ENCODE measurements around the gene C20orf173. TPM values are rescaled to one million over a fixed set of nuclear protein-coding genes. Genes with fewer than 3 reads are reported as not detected.

The C20orf173 gene
- total RNA-seq, 2 donors from 2014 or later: not detected

DNA sequence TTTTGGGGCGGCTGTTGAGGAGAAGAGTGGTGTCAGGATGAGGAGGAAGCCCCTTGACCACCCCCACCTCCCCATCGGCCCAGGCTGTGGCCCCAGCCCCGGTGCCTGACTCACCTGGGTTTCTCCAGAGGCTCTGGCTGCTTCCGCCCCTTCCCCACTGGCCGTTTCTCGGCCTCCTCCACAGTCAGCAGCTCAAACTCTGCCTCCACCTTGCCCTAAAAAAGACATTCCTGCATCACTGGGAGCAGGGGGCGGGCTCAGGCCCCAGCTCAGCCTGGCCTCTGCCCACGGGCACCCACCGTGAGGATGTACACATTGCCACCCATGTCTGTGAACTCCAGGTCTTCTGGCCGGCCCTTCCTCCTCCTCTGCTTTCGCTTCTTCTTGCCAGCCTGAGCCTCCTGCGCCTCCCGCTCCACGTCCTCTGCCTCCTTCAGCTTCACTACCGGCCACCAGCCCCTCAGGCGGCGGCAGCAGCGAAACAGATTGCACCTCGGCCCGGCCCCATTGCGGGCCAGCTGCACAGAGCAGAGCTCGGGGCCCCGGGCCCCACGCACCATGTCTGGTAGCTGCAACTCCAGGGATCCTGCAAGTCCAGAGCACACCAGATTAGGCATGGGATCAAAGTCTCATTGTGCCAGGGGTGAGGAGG is 29.7 kb upstream of the C20orf173 start:
- peaks cover 11% of the 10 kb centered on the region for H3K36me3 ChIP-seq (ENCODE audit: control insufficient read depth, insufficient read depth, low read length)
- Mint-ChIP-seq H3K36me3 (ENCODE audit: low read depth) (peaks cover 29% of the 10 kb centered on the region), H3K4me1 (no peaks in the 10 kb centered on the region), H3K27ac (no peak overlapping the region), H3K9me3 (no peaks in the 10 kb centered on the region), H3K4me3 (no peak overlapping the region), H3K27me3 (ENCODE audit: insufficient read depth) (no peaks in the 10 kb centered on the region)
- H3K27ac ChIP-seq (ENCODE audit: low read depth, low read length): no peak overlapping the region
- no peak overlapping the region for H3K4me3 ChIP-seq (ENCODE audit: low read length)
- H3K4me1 ChIP-seq (ENCODE audit: control insufficient read depth, insufficient read depth, low read length): no peaks in the 10 kb centered on the region
- H3K9ac ChIP-seq (ENCODE audit: extremely low read depth, low read length, poor library complexity, severe bottlenecking): no peak overlapping the region
- DNase-seq: no peak
- TF ChIP-seq, protein P1, sequence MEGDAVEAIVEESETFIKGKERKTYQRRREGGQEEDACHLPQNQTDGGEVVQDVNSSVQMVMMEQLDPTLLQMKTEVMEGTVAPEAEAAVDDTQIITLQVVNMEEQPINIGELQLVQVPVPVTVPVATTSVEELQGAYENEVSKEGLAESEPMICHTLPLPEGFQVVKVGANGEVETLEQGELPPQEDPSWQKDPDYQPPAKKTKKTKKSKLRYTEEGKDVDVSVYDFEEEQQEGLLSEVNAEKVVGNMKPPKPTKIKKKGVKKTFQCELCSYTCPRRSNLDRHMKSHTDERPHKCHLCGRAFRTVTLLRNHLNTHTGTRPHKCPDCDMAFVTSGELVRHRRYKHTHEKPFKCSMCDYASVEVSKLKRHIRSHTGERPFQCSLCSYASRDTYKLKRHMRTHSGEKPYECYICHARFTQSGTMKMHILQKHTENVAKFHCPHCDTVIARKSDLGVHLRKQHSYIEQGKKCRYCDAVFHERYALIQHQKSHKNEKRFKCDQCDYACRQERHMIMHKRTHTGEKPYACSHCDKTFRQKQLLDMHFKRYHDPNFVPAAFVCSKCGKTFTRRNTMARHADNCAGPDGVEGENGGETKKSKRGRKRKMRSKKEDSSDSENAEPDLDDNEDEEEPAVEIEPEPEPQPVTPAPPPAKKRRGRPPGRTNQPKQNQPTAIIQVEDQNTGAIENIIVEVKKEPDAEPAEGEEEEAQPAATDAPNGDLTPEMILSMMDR (conservative IDR thresholded peaks at IDR 0.05): no peak
- no peaks in the 10 kb centered on the region for H3K27me3 ChIP-seq (ENCODE audit: control insufficient read depth, insufficient read depth, low read length, poor library complexity, severe bottlenecking)
- WGBS, 2 experiments (ENCODE audit: insufficient coverage in 1 of 2, insufficient read length in 1 of 2): 93 to 96% methylated on average over 15 to 24 of the region's 24 CpGs
- H3K9me3 ChIP-seq (ENCODE audit: control insufficient read depth, low read length): no peaks in the 10 kb centered on the region

DNA sequence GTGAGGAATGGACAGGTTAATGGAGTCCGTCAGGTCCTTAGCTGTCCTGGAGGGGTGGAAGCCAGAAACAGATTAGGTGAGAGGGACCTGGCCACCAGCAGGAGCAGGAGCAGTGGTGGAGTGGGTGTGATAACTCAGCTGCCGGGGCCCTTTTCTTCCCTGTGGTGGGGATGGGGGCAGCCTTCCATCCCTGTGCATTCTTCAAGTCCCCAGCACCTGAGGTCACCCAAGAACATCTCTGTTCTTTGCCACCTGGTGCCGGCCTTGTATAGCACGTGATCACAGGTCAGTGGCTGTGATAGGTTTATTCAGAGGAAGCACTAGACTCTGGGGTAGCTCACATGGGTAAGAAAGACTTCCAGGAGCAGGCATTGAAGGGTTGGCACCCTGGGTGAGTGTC is 29.0 kb upstream of the C20orf173 start:
- WGBS, 2 experiments (ENCODE audit: insufficient coverage in 1 of 2, insufficient read length in 1 of 2): 93 to 96% methylated on average over 3 to 4 of the region's 4 CpGs
- peaks cover 30% of the 10 kb centered on the region for H3K36me3 Mint-ChIP-seq (ENCODE audit: low read depth)
- no peak overlapping the region for H3K4me3 ChIP-seq (ENCODE audit: low read length)
- peaks cover 16% of the 10 kb centered on the region for H3K36me3 ChIP-seq (ENCODE audit: control insufficient read depth, insufficient read depth, low read length)
- no peak overlapping the region for H3K9ac ChIP-seq (ENCODE audit: extremely low read depth, low read length, poor library complexity, severe bottlenecking)
- TF ChIP-seq, protein P1 (conservative IDR thresholded peaks at IDR 0.05): no peak
- no peaks in the 10 kb centered on the region for H3K4me1 ChIP-seq (ENCODE audit: control insufficient read depth, insufficient read depth, low read length)
- no peaks in the 10 kb centered on the region for H3K9me3 Mint-ChIP-seq
- H3K27me3 ChIP-seq (ENCODE audit: control insufficient read depth, insufficient read depth, low read length, poor library complexity, severe bottlenecking): no peaks in the 10 kb centered on the region
- no peak for DNase-seq
- H3K4me3 Mint-ChIP-seq: no peak overlapping the region
- H3K4me1 Mint-ChIP-seq: no peaks in the 10 kb centered on the region
- no peaks in the 10 kb centered on the region for H3K9me3 ChIP-seq (ENCODE audit: control insufficient read depth, low read length)
- no peak overlapping the region for H3K27ac ChIP-seq (ENCODE audit: low read depth, low read length)
- no peak overlapping the region for H3K27ac Mint-ChIP-seq
- no peaks in the 10 kb centered on the region for H3K27me3 Mint-ChIP-seq (ENCODE audit: insufficient read depth)

DNA sequence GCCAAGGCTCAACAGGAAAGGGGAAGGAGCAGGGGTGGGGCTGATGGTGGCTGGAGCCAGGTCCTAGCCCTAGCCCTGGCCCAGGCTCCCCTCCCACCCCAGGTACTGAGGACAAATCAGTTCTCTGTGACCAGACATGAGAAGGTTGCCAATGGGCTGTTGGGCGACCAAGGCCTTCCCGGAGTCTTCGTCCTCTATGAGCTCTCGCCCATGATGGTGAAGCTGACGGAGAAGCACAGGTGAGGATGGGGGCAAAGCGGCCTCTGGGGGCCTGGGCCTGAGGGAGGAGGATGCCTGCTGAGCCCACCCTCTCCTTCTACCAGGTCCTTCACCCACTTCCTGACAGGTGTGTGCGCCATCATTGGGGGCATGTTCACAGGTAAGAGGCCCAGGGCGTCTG is 27.4 kb upstream of the C20orf173 start:
- peaks cover 30% of the 10 kb centered on the region for H3K36me3 Mint-ChIP-seq (ENCODE audit: low read depth)
- Histone ChIP-seq H3K36me3 (ENCODE audit: control insufficient read depth, insufficient read depth, low read length) (peaks cover 29% of the 10 kb centered on the region), H3K27me3 (ENCODE audit: control insufficient read depth, insufficient read depth, low read length, poor library complexity, severe bottlenecking) (no peaks in the 10 kb centered on the region), H3K4me1 (ENCODE audit: control insufficient read depth, insufficient read depth, low read length) (no peaks in the 10 kb centered on the region), H3K9me3 (ENCODE audit: control insufficient read depth, low read length) (no peaks in the 10 kb centered on the region), H3K4me3 (ENCODE audit: low read length) (no peak overlapping the region), H3K27ac (ENCODE audit: low read depth, low read length) (no peak overlapping the region), H3K9ac (ENCODE audit: extremely low read depth, low read length, poor library complexity, severe bottlenecking) (no peak overlapping the region)
- no peaks in the 10 kb centered on the region for H3K4me1 Mint-ChIP-seq
- H3K27me3 Mint-ChIP-seq (ENCODE audit: insufficient read depth): no peaks in the 10 kb centered on the region
- no peak overlapping the region for H3K27ac Mint-ChIP-seq
- DNase-seq: no peak
- TF ChIP-seq, protein P1 (conservative IDR thresholded peaks at IDR 0.05): no peak
- no peak overlapping the region for H3K4me3 Mint-ChIP-seq
- no peaks in the 10 kb centered on the region for H3K9me3 Mint-ChIP-seq
- 92 to 98% methylated on average over 6 to 8 of the region's 8 CpGs for WGBS, 2 experiments (ENCODE audit: insufficient coverage in 1 of 2, insufficient read length in 1 of 2)
